ENCODE results near the gene ISM1.

ISM1 gene

GRCh38 chr20:13318871-13319521 lies 97.9 kb downstream of the ISM1 start:
- no peak for DNase-seq

GRCh38 chr20:13320702-13321101 lies 99.6 kb downstream of the ISM1 start:
- DNase-seq, result no peak

GRCh38 chr20:13321416-13321815 lies 100.3 kb downstream of the ISM1 start:
- no peak for DNase-seq

GRCh38 chr20:13322198-13322597 lies 101.1 kb downstream of the ISM1 start:
- no peak for DNase-seq

GRCh38 chr20:13322621-13323020 lies 101.5 kb downstream of the ISM1 start:
- no peak for DNase-seq

- no peak for DNase-seq
Measured at GRCh38 chr20:13325033-13325432, 104.0 kb downstream of the ISM1 start.

GRCh38 chr20:13325796-13326340 lies 104.8 kb downstream of the ISM1 start:
- DNase-seq, result no peak

GRCh38 chr20:13331536-13331935 lies 110.5 kb downstream of the ISM1 start:
- no peak for DNase-seq

GRCh38 chr20:13333036-13333435 lies 112.0 kb downstream of the ISM1 start:
- no peak for DNase-seq

GRCh38 chr20:13333793-13334192 lies 112.7 kb downstream of the ISM1 start:
- no peak for DNase-seq

GRCh38 chr20:13336308-13337089 lies 115.4 kb downstream of the ISM1 start:
- no peak for DNase-seq

GRCh38 chr20:13337090-13337784 lies 116.2 kb downstream of the ISM1 start:
- DNase-seq, result no peak

- no peak for DNase-seq
Measured at GRCh38 chr20:13338097-13338661, 117.1 kb downstream of the ISM1 start.

GRCh38 chr20:13338999-13339411 lies 117.9 kb downstream of the ISM1 start:
- DNase-seq, result no peak

GRCh38 chr20:13340088-13340487 lies 119.0 kb downstream of the ISM1 start:
- DNase-seq, result no peak

- DNase-seq, result no peak
Measured at GRCh38 chr20:13341737-13342393, 120.8 kb downstream of the ISM1 start.

- DNase-seq, result no peak
Measured at GRCh38 chr20:13342469-13343242, 121.6 kb downstream of the ISM1 start.

GRCh38 chr20:13344671-13345070 lies 123.6 kb downstream of the ISM1 start:
- DNase-seq, result no peak

- DNase-seq, result no peak
Measured at GRCh38 chr20:13348311-13349234, 127.5 kb downstream of the ISM1 start.

GRCh38 chr20:13349235-13349604 lies 128.1 kb downstream of the ISM1 start:
- no peak for DNase-seq
